ENCODE results near the gene OSBPL3.
"Not testable (repeated sequence)": the region's sequence is repeated elsewhere in the genome, so short reads cannot be mapped to it uniquely, and the experiment has no call there.

GRCh38 chr7:24794751-24795406 lies 185.1 kb downstream of the OSBPL3 start:
- not testable (repeated sequence) for TF ChIP-seq EZH2 (IDR thresholded peaks at IDR 0.05; ENCODE audit: borderline replicate concordance, insufficient read depth, low read depth, low read length, poor library complexity, severe bottlenecking)
- TF ChIP-seq, protein P1, sequence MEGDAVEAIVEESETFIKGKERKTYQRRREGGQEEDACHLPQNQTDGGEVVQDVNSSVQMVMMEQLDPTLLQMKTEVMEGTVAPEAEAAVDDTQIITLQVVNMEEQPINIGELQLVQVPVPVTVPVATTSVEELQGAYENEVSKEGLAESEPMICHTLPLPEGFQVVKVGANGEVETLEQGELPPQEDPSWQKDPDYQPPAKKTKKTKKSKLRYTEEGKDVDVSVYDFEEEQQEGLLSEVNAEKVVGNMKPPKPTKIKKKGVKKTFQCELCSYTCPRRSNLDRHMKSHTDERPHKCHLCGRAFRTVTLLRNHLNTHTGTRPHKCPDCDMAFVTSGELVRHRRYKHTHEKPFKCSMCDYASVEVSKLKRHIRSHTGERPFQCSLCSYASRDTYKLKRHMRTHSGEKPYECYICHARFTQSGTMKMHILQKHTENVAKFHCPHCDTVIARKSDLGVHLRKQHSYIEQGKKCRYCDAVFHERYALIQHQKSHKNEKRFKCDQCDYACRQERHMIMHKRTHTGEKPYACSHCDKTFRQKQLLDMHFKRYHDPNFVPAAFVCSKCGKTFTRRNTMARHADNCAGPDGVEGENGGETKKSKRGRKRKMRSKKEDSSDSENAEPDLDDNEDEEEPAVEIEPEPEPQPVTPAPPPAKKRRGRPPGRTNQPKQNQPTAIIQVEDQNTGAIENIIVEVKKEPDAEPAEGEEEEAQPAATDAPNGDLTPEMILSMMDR (IDR thresholded peaks at IDR 0.05) = not testable (repeated sequence)

Measured in B cell (primary cell).